ENCODE results near the gene PTGER4.

- TF ChIP-seq POLR2AphosphoS5 (IDR thresholded peaks at IDR 0.05; ENCODE audit: low read depth, low read length) (no peak), RAD21 (IDR thresholded peaks at IDR 0.05 in 1 of 2, conservative IDR thresholded peaks at IDR 0.05 in 1 of 2; ENCODE audit: low read depth in 2 of 2, low read length in 2 of 2) (no peak), CHD1 (IDR thresholded peaks at IDR 0.05; ENCODE audit: low read depth, low read length) (no peak), EP300 (IDR thresholded peaks at IDR 0.05; ENCODE audit: borderline replicate concordance in 1 of 2, low read depth in 2 of 2, low read length in 2 of 2) (no peak), EZH2 (IDR thresholded peaks at IDR 0.05; ENCODE audit: low read depth, low read length, severe bottlenecking) (no peak), BRCA1 (IDR thresholded peaks at IDR 0.05; ENCODE audit: low read depth, low read length) (no peak), JUND (IDR thresholded peaks at IDR 0.05; ENCODE audit: low read length) (no peak), HDAC2 (IDR thresholded peaks at IDR 0.05; ENCODE audit: borderline replicate concordance in 1 of 2, low read depth in 2 of 2, low read length in 2 of 2) (no peak), CTCF (IDR thresholded peaks at IDR 0.05; ENCODE audit: control extremely low read depth in 1 of 3, insufficient read depth in 1 of 3, low read depth in 1 of 3, low read length in 3 of 3) (no peak), GABPA (IDR thresholded peaks at IDR 0.05; ENCODE audit: borderline replicate concordance, insufficient read depth, low read length) (no peak), JUN (IDR thresholded peaks at IDR 0.05; ENCODE audit: low read depth, low read length) (no peak), CHD2 (IDR thresholded peaks at IDR 0.05; ENCODE audit: low read length) (no peak)
- TF ChIP-seq, protein P1, sequence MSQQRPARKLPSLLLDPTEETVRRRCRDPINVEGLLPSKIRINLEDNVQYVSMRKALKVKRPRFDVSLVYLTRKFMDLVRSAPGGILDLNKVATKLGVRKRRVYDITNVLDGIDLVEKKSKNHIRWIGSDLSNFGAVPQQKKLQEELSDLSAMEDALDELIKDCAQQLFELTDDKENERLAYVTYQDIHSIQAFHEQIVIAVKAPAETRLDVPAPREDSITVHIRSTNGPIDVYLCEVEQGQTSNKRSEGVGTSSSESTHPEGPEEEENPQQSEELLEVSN (IDR thresholded peaks at IDR 0.05): no peak
Measured at GRCh38 chr5:40654377-40654991, 25.2 kb upstream of the PTGER4 start.
